Hippocampal formation (tissue), 2 donors: ENCODE results near the gene REXO1.

Experiments used
- DNase-seq, 2 donors: peaks; one replicate each; lab custom pipeline; 2025; lab: John Stamatoyannopoulos, UW

Gene REXO1

DNA sequence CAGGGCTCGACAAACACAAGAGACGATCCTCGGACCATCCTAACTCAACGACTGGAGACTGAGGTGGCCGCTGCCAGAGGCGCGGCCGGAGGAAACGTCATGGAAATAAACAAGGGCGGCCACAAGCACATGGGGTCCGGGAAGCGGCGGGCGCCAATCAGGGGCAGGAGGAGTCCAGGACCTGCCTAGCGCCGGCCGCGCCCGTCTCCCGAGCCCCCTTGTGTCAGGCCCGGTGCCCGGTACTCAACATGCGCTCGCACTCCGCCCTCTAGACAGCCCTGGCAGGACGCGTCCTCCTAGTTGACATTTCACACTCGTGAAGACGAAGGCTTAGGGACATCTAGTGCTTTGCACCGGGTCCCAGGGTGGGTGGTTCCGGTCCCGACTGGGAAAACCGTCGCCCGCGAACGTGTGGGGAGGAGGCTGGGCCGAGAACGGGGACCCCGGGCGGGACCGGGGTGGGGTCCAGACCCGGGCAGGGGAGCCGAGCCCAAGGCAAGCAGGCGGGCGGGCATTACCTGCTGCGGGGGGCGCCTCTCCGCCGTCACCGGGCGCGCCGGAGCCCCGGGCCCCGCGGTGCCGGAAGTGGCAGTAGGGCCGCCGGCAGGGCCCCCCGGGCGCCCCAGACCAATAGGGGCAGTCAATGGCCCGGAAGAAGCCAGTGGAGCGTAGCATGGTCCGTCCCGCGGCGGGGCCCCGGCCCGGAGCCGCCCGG lies 442 bp downstream of the REXO1 start:
- DNase-seq = no peak

DNA sequence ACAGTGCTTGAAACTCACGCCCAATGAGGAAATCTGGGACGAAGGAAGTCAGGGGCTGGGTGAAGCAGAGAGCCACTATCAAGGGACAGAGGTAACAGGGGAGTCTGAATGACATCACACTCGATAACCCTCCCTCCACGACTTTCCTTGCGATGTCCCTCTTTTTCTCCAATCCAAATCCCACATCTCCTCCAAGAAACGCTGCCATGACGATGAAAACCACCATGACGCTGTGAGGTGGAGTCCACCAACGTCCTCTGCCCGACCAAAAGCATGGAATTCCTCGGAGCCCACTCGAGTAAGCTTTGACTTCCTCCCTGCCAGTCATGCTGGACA lies 967 bp downstream of the REXO1 start:
- DNase-seq = no peak

DNA sequence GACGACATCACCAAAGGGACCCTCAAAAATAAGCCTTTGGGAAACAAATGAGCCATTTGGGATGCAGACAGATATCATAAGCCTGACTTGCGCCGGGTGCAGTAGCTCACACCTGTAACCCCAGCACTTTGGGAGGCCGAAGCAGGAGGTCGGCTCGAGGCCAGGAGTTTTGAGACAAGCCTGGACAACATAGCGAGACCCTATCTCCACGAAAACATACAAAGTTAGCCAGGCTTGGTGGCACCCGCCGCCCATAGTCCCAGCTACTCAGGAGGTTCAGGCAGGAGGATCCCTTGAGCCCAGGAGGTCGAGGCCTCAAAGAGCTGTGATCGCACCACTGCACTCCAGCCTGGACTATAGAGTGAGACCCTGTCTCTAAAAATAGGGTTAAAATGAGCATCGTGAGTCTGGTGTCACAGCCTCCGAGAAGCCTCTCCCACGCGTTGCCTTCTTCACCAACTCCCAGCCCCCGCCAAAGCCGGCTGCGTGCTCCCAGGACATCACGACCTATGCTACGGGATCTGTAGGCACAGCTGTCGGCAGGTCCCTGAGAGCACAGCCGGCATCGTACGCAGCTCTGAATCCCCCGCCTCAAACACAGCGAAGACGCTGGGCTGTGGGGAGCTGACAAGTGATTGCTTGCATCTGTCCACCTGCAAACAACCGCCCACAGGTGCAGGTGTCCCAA lies 1.6 kb downstream of the REXO1 start:
- no peak for DNase-seq

DNA sequence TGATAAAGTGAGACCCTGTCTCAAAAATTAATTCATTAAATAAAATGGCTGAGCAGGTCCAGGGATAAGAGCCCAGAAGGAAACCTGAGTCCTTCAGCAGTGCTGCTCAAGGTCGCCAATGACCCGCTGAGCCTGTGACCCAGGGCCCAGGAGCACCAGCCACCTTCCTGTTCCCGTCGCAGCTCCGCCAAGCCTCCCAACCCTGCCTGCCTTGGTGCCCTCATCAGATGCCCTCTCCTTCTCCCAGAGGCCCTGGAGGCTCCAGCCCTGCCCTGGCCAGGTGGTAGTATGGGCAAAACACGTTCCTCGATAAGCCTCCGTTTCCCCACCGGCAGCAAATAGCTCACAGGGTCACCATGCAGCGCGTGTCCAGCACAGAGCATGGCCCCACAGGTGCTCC lies 2.6 kb downstream of the REXO1 start:
- DNase-seq = no peak

DNA sequence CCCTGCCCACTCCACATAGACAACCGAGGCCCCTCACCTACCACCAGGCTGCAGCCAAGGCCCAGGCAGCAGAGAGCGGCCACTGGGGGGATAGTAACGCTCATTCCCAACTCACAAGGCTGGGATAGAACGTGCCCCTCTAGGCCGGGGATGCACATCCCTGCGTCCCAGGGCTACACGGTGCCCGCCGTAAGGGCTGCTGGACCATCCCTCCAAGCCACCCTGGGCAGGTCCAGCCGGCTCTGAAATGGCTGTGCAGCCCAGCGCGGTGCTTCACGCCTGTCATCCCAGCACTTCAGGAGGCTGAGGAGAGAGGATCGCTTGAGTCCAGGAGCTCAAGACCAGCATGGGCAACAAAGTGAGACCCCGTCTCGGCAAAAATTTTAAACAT lies 3.2 kb downstream of the REXO1 start:
- no peak for DNase-seq

DNA sequence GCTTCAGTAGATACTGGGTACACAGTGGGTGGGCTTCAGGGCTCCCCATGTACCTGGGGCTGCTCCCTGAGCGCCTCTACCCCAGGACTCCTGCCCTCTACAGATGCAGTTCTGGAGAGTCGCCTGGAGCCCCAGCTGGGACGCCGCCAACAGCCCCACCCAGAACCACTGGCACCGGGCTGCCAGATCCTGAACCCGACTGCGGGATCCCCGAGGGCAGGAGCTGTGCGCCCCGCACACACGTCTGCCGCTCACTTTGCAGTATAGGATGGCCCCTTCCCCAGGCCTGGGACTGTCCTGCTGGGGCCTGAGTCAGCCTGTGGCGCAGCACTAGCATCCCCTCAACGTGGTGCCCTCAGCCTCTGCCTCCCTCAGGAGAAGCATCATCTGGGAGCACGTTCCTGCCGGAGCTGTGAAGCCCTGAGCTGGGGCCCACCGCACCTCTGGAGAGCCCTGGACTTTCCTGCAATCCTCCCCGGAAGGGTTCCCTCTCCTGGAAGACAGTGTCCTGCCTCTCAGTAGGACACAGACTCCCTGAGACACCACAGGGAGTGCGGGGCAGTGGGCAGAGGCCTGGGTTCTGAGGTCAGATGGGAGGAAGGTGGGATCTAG lies 3.7 kb downstream of the REXO1 start:
- no peak for DNase-seq

DNA sequence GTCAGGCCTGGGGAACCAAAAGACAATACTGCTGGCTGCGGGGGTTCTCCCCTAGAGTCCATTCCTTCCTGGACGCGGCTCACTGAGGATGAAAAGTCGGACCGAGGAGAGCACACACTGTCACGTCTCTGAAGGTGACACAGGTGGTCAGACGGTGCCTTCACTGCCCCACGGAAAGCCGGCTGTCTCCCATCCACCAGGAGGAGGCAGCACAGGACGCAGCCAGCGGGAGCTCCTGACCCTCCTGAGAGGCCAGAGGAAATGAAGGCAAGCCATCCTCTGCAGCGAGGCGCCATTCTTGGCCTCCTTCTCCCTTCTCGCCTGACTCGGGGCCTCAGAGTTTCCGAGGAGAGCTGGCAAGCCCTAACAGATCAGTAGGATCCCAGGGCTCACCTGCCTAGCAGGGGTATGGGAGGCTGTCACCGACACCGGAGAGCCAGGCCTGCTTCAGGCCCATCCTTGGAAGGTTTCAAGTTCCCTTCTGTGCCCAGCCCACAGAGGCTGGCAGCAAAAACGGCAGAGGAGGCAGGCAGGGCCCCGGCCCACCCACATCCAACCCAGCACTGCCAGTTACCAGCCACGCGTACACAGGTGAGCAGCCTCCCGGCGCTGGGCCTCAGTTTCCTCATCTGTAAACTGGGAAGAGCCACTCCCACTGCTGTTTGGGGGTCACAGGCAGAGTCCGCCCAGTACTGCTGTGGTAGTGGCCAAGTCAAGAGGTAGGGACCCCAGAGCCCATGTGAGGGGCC lies 4.5 kb downstream of the REXO1 start:
- no peak for DNase-seq

DNA sequence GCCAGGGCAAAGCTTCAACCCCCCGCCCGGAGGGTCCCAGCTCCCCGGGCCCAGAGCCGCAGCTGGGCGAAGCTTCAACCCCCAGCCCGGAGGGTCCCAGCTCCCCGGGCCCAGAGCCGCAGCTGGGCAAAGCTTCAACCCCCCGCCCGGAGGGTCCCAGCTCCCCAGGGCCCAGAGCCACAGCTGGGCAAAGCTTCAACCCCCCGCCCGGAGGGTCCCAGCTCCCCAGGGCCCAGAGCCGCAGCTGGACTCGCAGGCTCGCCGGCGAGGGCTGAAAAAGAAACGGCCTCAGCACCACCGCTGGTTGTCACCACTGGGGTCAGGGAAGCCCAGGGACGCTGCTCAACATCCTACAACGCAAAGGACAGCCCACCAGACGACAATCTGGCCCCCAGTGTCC lies 5.2 kb downstream of the REXO1 start:
- no peak for DNase-seq

DNA sequence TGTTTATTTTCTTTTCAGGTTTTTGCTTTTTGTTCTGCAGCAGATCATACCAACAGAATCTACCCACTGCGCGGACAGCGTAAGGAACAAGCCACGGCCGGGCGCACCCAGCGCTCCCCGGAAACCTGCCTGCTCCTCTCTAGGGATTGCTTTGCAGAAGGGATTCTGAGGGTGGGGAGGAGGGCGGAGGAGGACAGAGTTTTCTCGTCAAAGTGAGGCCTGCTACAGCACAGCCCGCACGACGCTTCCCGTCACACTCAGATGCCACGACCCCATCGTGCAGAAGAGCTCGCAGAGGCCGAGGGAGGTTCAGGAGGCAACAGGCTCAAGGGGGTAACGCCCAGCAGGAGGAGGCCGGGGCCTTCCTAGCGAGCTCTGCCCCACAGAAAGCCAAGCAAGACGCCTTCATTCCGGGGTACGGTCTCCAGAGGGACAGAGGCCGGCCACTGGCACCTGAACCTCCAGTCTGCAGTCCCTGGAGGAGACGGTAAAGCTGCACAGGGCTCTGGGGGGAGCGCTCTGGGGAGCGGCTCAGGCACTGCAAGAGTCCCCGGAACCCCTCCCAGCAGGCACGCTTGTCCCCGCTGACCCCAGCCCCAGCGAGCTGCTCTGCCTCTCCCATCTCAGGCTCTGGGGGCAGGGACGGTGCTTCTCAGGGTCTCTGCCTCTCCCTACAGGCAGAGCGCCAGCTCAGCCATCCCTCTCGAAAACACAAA lies 6.9 kb downstream of the REXO1 start:
- no peak for DNase-seq

DNA sequence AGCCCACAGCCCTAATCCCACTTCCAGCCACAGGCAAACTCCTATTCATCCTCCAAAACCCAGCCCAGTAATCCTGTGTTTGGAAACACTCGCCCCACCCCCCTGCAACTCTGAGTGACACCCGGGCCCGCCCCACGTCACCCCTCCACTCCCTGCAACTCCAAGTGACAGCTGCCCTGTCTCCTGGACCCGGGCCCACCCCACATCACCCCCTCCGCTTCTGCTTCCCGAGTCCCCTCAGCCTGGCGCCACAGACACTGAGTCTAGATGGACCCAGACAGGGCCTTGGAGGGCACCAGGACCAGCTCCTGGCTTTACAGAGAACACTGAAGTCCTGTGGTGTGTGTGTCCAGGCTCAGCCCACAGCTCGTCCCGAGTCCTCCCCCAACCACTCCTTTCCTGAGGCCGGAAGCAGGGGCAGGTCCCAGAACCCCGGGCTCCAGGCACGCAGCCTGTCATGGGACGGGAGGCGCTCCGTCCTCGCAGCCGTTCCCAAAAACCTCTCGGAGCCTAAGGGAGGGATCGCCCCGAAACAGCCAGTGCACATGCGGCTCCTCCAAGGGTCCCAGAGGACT lies 7.7 kb downstream of the REXO1 start:
- DNase-seq = no peak

DNA sequence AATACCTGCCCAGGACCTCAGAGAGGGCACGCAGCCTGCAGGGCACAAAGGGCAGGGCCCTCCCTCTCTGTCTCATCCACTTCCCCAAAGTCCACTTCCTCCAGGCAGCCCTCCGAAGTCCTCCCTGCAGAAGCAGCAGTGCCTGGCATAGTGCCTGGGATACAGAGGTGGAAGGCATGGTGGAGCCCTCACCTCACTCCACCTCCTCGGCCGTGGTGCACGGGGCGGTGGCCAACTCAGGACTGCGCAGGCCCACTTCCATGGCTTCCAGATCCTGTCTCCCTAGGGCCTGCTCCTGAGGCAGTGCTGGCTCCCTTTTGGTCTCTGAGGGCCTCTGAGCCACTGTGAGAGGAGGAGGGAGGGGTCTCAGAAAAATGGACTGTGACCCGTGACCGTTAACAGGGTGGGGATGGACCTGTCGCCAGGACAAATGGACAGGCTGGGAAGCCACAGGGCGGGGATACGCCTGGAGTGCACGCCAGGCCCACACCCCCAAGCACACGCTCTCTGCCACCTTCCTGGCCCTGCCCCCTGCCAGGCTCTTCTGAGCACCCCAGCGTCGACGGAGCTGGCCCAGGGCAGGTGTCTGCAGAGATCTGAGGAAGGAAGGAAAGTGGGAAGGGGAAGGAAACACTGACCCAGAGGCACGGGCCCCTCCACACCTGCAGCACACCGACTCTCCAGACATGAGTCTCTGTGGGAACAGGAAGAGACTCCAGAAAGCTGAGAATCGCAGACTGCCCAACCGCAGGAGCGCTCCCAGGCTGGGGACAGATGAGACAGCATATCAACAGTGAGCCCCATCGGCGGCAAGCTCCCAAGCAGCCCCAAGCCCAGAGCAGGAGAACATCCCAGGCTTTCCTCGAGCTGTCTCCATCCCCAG lies 8.4 kb downstream of the REXO1 start:
- no peak for DNase-seq

DNA sequence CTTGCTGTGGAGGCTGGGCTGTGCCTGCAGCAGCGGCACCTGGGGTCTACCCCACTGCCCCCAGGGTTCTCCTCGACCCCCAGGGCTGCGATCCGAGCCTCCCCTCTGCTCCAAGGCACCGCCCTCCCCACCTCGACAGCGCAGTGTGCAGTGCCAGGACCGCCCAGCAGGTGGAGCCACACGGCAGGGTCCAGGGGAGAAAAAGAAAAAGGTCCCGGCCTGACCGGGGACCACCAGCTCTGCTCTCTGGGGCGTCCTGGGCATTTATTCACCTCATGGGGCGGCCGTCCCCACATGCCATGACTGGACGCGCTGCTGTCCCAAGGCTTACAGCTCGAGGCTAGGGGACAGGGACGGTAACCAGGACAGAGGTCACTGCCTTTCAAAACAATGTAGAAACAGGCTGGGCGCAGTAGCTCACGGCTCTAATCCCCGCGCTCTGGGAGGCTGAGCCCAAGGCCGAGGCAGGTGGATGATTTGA lies 10.6 kb downstream of the REXO1 start:
- DNase-seq = no peak

DNA sequence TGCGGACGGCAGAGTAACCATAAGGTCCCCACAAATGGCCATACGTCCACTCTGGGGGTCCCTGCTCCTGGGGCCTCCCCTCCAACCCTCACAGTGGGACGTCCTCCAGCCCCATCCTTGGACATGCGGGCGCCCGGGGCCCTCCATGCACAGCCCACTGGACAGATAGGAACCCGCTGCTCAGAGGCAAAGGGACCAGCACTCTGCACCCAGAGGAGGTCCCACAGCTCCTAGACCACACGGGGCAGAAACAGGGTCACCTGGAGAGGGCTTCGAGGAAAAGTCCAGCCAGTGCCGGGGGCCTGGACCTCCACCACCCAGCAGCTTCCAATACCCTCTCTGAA lies 11.1 kb downstream of the REXO1 start:
- no peak for DNase-seq

DNA sequence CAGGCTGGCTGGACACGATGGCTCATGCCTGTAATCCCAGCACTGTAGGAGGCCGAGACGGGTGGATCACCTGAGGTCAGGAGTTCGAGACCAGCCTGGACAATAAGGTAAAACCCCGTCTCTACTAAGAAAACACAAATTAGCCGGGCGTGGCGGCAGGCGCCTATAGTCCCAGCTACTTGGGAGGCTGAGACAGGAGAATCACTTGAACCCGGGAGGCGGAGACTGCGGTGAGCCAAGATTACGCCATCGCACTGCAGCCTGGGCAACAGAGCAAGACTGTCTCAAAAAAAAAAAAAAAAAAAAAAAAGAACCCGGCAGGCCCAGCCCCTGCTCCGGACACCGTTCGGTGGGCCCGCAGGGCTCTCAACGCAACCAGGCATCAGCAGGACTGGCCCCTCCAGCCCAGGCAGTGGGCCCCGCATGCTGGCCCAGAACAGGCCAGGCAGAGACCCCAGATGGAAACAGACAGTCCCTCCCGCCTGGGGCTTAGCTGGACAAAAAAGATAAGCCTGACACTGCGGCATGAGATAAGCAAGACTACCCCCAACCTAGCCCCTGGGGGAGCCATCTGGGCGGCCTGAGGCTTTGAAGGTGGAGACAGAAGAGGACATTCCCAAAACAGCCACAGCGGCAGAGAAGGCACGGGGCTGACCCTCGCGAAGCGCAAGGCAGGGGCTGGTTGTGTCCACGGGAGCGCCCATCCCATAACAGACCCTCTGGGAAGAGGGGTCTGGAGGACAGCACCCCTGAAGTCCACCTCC lies 11.6 kb downstream of the REXO1 start:
- no peak for DNase-seq

DNA sequence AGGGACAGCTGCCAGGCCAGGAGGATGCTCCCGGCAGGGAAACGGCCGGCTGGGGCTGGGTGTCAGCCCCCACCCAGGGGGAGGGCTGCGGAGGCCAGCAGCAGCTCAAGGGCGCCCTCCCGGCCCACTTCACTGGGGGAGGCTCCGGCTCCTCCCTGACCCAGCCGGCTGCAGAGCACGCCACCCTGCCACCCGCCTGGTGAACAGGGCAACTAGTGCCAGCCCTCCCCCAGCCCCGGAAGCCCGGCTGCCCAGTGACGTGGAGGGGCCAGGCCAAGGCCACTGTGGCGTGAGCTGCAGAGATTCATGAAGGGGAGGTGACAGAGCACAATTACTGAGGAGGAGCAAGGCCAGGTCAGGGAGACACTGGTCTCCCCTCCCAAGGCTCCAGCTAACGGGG lies 14.7 kb downstream of the REXO1 start:
- DNase-seq = peak in 1 of 2 donors; percentile 18

DNA sequence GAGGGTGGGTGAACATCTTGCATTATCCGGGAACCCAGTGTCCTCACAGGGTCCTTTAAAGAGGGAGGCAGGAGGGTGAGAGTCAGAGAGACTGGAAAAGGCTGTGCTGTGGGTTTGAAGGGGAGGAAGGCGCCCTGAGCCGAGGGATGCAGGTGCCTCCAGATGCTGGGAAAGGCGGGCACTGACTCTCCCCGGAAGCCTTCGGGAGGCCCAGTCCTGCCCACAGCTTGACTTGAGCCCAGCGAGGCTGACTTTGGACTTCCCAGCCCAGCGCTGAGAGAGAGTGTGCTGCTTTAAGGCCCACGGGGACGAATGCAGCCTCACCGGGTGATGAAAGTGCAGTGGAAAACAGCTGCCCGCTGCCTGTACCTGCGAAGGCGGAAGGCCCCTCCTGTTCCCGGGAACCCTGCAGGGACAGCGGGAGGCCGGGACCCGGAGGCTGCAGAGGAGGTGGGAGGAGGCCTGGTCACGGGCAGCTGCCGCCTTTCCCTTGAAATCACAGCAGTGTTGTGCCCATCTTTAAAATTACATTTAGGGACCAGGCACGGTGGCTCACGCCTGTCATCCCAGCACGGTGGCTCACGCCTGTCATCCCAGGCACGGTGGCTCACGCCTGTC lies 16.1 kb downstream of the REXO1 start:
- DNase-seq = no peak

DNA sequence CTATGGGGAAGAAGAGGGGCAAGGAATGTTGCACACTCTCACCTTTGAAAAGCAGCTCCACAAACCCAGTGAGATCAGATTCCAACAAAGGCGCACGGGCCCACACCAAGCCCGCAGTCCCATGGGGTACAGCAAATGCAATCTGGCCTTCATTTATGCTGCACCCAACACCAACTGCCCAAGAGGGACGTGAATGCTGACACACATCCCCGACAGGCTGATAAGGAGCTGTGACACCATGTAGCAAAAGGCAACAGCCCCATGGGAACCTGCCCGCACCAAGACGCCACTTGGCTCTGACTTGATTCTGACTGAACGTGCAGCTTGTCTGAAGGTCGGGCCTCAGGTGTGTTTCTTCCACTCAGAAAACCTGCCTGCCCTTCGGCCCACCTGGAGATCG lies 17.3 kb downstream of the REXO1 start:
- DNase-seq = no peak

DNA sequence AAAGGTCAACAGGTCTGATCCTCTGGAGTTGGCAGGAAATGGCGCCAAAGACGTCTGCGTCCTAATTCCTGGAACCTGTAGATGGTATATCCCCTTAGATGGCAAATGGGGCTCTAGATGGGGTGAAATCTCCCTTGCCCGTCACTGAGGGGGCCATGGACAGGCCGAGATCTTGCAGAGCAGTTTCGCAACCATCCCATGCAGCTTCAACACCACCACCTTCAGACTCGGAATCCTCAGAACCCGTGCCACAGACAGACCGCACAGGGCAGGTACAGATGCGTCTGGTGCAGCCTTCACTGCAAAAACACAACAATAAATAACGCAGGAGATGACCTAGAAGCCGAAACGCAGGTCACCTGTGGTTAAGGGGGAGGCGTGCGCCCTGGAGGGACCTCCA lies 17.7 kb downstream of the REXO1 start:
- no peak for DNase-seq

DNA sequence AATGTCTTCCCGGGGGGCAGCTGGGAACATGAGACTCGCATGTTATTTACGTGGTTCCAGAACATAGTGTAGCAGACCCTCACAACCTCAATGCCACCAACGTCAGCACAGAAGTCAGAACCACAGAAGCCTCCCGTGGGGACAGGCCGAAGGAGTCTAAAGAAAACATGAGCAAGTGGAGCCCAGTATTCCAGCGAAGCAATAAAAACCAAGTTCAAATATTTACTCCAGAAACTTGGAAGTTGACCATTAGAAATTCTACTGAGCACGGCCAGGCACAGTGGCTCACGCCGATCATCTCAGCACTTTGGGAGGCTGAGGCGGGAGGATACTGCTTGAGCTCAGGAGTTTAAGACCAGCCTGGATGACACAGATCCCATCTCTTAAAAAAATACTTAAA lies 18.3 kb downstream of the REXO1 start:
- DNase-seq = no peak
